IMR-90 (cell line): ENCODE results near the gene BTAF1. TPM values are rescaled to one million over a fixed set of nuclear protein-coding genes. Genes with fewer than 3 reads are reported as not detected.

Source experiments
- ATAC-seq: fragments of 200-7000 bp; cut with Tn5 transposase; 2 replicates; pipeline ENCODE4 v1.9.1; 2020; ENCODE audit warnings: low read depth, mild to moderate bottlenecking, moderate library complexity
- BruUV-seq: library from RNA; stranded (reverse); fragments of 400-500 nt; replicated peaks from 2 replicates; lab custom pipeline; 2021; lab: Mats Ljungman, UMichigan
- CTCF ChIA-PET: fragments of 300-600 bp; formaldehyde crosslinking; extraction: SDS; loops from one replicate; lab custom pipeline; 2021; ENCODE audit warnings: antibody characterized with exemption; lab: Yijun Ruan, JAX
- POLR2A ChIA-PET: fragments of 300-600 bp; sonication (Branson Sonifier 250); formaldehyde crosslinking; loops from one replicate; lab custom pipeline; 2022; ENCODE audit warnings: antibody characterized with exemption; ENCODE audit not compliant: unreplicated experiment; lab: Charles Lee
- DNase-seq: peaks from one replicate; pipeline ENCODE4 v3.0.0; 2013
- H2AFZ ChIP-seq: replicated peaks from 2 replicates; pipeline ENCODE3; 2013; ENCODE audit warnings: low read length, mild to moderate bottlenecking; ENCODE audit not compliant: poor library complexity
- H2AK5ac ChIP-seq: 2 replicates; pipeline ENCODE4 v1.6.1; 2013; ENCODE audit warnings: low read depth, low read length, inconsistent platforms
- H2AK9ac ChIP-seq: replicated peaks from 2 replicates; pipeline ENCODE3; 2013; ENCODE audit warnings: mild to moderate bottlenecking, low read depth, low read length, moderate library complexity; ENCODE audit not compliant: poor library complexity
- H2BK120ac ChIP-seq: 2 replicates; pipeline ENCODE4 v1.6.1; 2013; ENCODE audit warnings: low read depth, low read length, inconsistent platforms
- H2BK15ac ChIP-seq: 3 replicates; pipeline ENCODE4 v1.6.1; 2013; ENCODE audit warnings: low read depth, low read length, inconsistent platforms
- H2BK20ac ChIP-seq: 2 replicates; pipeline ENCODE4 v1.6.1; 2013; ENCODE audit warnings: low read depth, mild to moderate bottlenecking, inconsistent platforms, low read length, moderate library complexity
- H2BK5ac ChIP-seq: 2 replicates; pipeline ENCODE4 v1.6.1; 2013; ENCODE audit warnings: mild to moderate bottlenecking, low read depth, low read length, inconsistent platforms; ENCODE audit not compliant: poor library complexity, severe bottlenecking
- H3K14ac ChIP-seq: replicated peaks from 2 replicates; pipeline ENCODE4 v1.6.1; 2013; ENCODE audit warnings: low read depth, low read length, inconsistent platforms
- H3K18ac ChIP-seq: 2 replicates; pipeline ENCODE4 v1.6.1; 2013; ENCODE audit warnings: low read depth, low read length, control low read depth
- H3K23ac ChIP-seq: 2 replicates; pipeline ENCODE4 v1.6.1; 2013; ENCODE audit warnings: low read depth, low read length, inconsistent platforms
- H3K27ac ChIP-seq: 2 replicates; pipeline ENCODE4 v1.5.1; 2013; ENCODE audit warnings: mild to moderate bottlenecking, control low read depth, low read length; ENCODE audit not compliant: insufficient read depth
- H3K27me3 ChIP-seq: 2 replicates; pipeline ENCODE4 v1.6.1; 2013; ENCODE audit warnings: low read length; ENCODE audit not compliant: control insufficient read depth, insufficient read depth
- H3K36me3 ChIP-seq: 2 replicates; pipeline ENCODE4 v1.6.1; 2013; ENCODE audit warnings: low read length, mixed read lengths; ENCODE audit not compliant: control insufficient read depth, insufficient read depth
- H3K4ac ChIP-seq: 2 replicates; pipeline ENCODE4 v1.6.1; 2013; ENCODE audit warnings: low read depth, low read length, inconsistent platforms
- H3K4me1 ChIP-seq: 2 replicates; pipeline ENCODE4 v1.6.1; 2013; ENCODE audit warnings: low read length, mixed read lengths; ENCODE audit not compliant: control insufficient read depth, insufficient read depth
- H3K4me2 ChIP-seq: 2 replicates; pipeline ENCODE4 v1.6.1; 2013; ENCODE audit warnings: low read depth, mild to moderate bottlenecking, control low read depth, low read length, moderate library complexity
- H3K4me3 ChIP-seq: 2 replicates; pipeline ENCODE4 v1.5.1; 2013; ENCODE audit warnings: low read depth, mild to moderate bottlenecking, control low read depth, low read length, moderate library complexity; ENCODE audit not compliant: insufficient read depth
- H3K56ac ChIP-seq: 2 replicates; pipeline ENCODE4 v1.6.1; 2013; ENCODE audit warnings: low read length, inconsistent platforms; ENCODE audit not compliant: insufficient read depth; ENCODE audit errors: extremely low read depth
- H3K79me1 ChIP-seq, 2 experiments: 2 replicates each; pipeline ENCODE4 v1.6.1; 2013; ENCODE audit warnings: low read length in 2 of 2, inconsistent platforms in 1 of 2, low read depth in 1 of 2
- H3K9ac ChIP-seq: 2 replicates; pipeline ENCODE4 v1.6.1; 2013; ENCODE audit warnings: low read depth, low read length, control low read depth
- H3K9me1 ChIP-seq: 2 replicates; pipeline ENCODE4 v1.6.1; 2013; ENCODE audit warnings: low read length, inconsistent platforms; ENCODE audit not compliant: insufficient read depth
- H3K9me3 ChIP-seq: 2 replicates; pipeline ENCODE4 v1.6.1; 2013; ENCODE audit warnings: low read length; ENCODE audit not compliant: control insufficient read depth, insufficient read depth
- H4K20me1 ChIP-seq: 2 replicates; pipeline ENCODE4 v1.6.1; 2013; ENCODE audit warnings: low read length, inconsistent platforms; ENCODE audit not compliant: insufficient read depth
- H4K5ac ChIP-seq: 2 replicates; pipeline ENCODE4 v1.6.1; 2013; ENCODE audit warnings: mild to moderate bottlenecking, low read depth, low read length, control low read depth
- H4K8ac ChIP-seq, 2 experiments: 2 replicates each; pipeline ENCODE4 v1.6.1; 2013; ENCODE audit warnings: low read depth in 2 of 2, low read length in 2 of 2, control low read depth in 1 of 2, inconsistent platforms in 1 of 2
- H4K91ac ChIP-seq: 2 replicates; pipeline ENCODE4 v1.6.1; 2013; ENCODE audit warnings: low read depth, low read length, inconsistent platforms; ENCODE audit not compliant: insufficient read depth
- BHLHE40 ChIP-seq: fragments of 150-350 bp; IDR thresholded peaks from 2 replicates; pipeline ENCODE4 v1.6.1; 2016; ENCODE audit warnings: mild to moderate bottlenecking, low read depth, low read length
- CEBPB ChIP-seq: IDR thresholded peaks from 2 replicates; pipeline ENCODE4 v1.6.1; 2012; ENCODE audit warnings: low read depth, low read length, improper control_type of control experiment
- CHD1 ChIP-seq: IDR thresholded peaks from 2 replicates; pipeline ENCODE4 v1.6.1; 2012; ENCODE audit warnings: low read depth, low read length, improper control_type of control experiment
- MAFK ChIP-seq: IDR thresholded peaks from 2 replicates; pipeline ENCODE4 v1.6.1; 2012; ENCODE audit warnings: low read depth, low read length, improper control_type of control experiment
- MXI1 ChIP-seq: IDR thresholded peaks from 2 replicates; pipeline ENCODE4 v1.6.1; 2012; ENCODE audit warnings: low read depth, mild to moderate bottlenecking, low read length, moderate library complexity, borderline replicate concordance
- NFE2L2 ChIP-seq: fragments of 150-350 bp; IDR thresholded peaks from 2 replicates; pipeline ENCODE4 v1.6.1; 2016; ENCODE audit warnings: low read depth, mild to moderate bottlenecking, low read length
- RAD21 ChIP-seq: IDR thresholded peaks from 2 replicates; pipeline ENCODE4 v1.6.1; 2012; ENCODE audit warnings: low read length, improper control_type of control experiment
- RCOR1 ChIP-seq: IDR thresholded peaks from 2 replicates; pipeline ENCODE4 v1.6.1; 2012; ENCODE audit warnings: mild to moderate bottlenecking, low read length, improper control_type of control experiment; ENCODE audit not compliant: insufficient replicate concordance
- RFX5 ChIP-seq: IDR thresholded peaks from 2 replicates; pipeline ENCODE4 v1.8.0; 2012; ENCODE audit warnings: low read depth, mild to moderate bottlenecking, low read length, moderate library complexity
- SMC3 ChIP-seq: fragments of 150-350 bp; IDR thresholded peaks from 2 replicates; pipeline ENCODE4 v1.6.1; 2016; ENCODE audit warnings: low read depth, mild to moderate bottlenecking, antibody characterized with exemption, low read length, moderate library complexity
- WGBS, 2 experiments: methylation state at CpG; one replicate each; pipeline versions ENCODE4 v1.1.5 to v1.1.7; 2013; ENCODE audit warnings: missing lambda C conversion rate in 2 of 2; ENCODE audit not compliant: insufficient read length in 1 of 2; ENCODE audit errors: extremely low coverage in 2 of 2; 5-methylcytosine and 5-hydroxymethylcytosine counted together
- dilution Hi-C: fragments of 300-500 bp; cut with HindIII; formaldehyde crosslinking; loops from one replicate; pipeline ENCODE4 v1.14.3; 2018; ENCODE audit warnings: low sequenced_read_pairs; ENCODE audit not compliant: unreplicated experiment
- in situ Hi-C: fragments of 300-500 bp; cut with MboI; formaldehyde crosslinking; loops from 3 replicates; pipeline ENCODE4 v1.14.3; 2019; ENCODE audit warnings: low sequenced_read_pairs, inconsistent platforms, mixed read lengths
- intact Hi-C: fragments of 100-400 bp; cut with micrococcal nuclease; formaldehyde crosslinking; loops from 2 replicates; pipeline ENCODE4 v1.10.0; 2022
- polyA plus RNA-seq, 3 experiments: library from polyadenylated mRNA; depleted of rRNA; stranded (reverse); fragments of >200 nt; gene quantifications; 2 replicates each; pipeline ENCODE4 v1.2.3, GENCODE V29; 2012; ENCODE audit warnings: low replicate concordance in 1 of 3
- total RNA-seq: library from RNA; depleted of rRNA; stranded (reverse); fragments of >200 nt; gene quantifications from 2 replicates; pipeline ENCODE4 v1.2.3, GENCODE V29; 2012
- TF ChIP-seq, protein P1 (sequence below): conservative IDR thresholded peaks from 2 replicates; pipeline ENCODE4 v1.5.1; 2012; ENCODE audit warnings: mild to moderate bottlenecking, low read depth, low read length, improper control_type of control experiment

BTAF1 gene
- total and polyA plus RNA-seq, 2 of the 4 experiments (the other 2 are of a cell fraction), result 15.0 to 42.3 TPM

- Histone ChIP-seq H3K56ac (no peak overlapping the region), H3K79me1 (peaks cover 26 to 42% of the 10 kb centered on the region in 2 experiments), H2AFZ (no peak overlapping the region), H3K14ac (no peak overlapping the region), H2AK9ac (no peak overlapping the region), H3K18ac (no peak overlapping the region), H2AK5ac (no peak overlapping the region), H4K5ac (no peak overlapping the region), H3K9me1 (peaks cover 6% of the 10 kb centered on the region), H3K4me2 (no peak overlapping the region), H2BK20ac (no peak overlapping the region), H3K36me3 (peaks cover 29% of the 10 kb centered on the region), H3K4me3 (no peak overlapping the region), H2BK5ac (no peak overlapping the region), H4K8ac (no peak overlapping the region), H2BK120ac (no peak overlapping the region), H3K9me3 (no peaks in the 10 kb centered on the region), H3K27me3 (no peaks in the 10 kb centered on the region), H3K23ac (no peak overlapping the region), H3K4ac (no peak overlapping the region), H4K91ac (no peak overlapping the region), H3K27ac (no peak overlapping the region), H2BK15ac (no peak overlapping the region), H4K20me1 (peaks cover 18% of the 10 kb centered on the region), H3K4me1 (peaks cover 3% of the 10 kb centered on the region; the same call in 1 of the 2 replicates), H3K9ac (no peak overlapping the region)
- no TSS peak for BruUV-seq
- dilution Hi-C loops (no loop called here), intact Hi-C loops (no loop called here), in situ Hi-C loops (no loop called here)
- 100% methylated on average over 1 of the region's 4 CpGs; no CpG with 5 or more reads in 1 of the 2 experiments for WGBS, 2 experiments
- ATAC-seq, result no peak
- CTCF ChIA-PET, result no interaction called here
- POLR2A ChIA-PET, result no interaction called here
- TF ChIP-seq NFE2L2 (no peak), BHLHE40 (no peak), MAFK (no peak), RCOR1 (no peak), CHD1 (no peak), SMC3 (no peak), RFX5 (no peak), RAD21 (no peak), MXI1 (no peak), CEBPB (no peak)
- TF ChIP-seq, protein P1, sequence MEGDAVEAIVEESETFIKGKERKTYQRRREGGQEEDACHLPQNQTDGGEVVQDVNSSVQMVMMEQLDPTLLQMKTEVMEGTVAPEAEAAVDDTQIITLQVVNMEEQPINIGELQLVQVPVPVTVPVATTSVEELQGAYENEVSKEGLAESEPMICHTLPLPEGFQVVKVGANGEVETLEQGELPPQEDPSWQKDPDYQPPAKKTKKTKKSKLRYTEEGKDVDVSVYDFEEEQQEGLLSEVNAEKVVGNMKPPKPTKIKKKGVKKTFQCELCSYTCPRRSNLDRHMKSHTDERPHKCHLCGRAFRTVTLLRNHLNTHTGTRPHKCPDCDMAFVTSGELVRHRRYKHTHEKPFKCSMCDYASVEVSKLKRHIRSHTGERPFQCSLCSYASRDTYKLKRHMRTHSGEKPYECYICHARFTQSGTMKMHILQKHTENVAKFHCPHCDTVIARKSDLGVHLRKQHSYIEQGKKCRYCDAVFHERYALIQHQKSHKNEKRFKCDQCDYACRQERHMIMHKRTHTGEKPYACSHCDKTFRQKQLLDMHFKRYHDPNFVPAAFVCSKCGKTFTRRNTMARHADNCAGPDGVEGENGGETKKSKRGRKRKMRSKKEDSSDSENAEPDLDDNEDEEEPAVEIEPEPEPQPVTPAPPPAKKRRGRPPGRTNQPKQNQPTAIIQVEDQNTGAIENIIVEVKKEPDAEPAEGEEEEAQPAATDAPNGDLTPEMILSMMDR, result no peak
- DNase-seq, result no peak
Observed at GRCh38 chr10:91939653-91940052, 16.1 kb downstream of the BTAF1 start.
